ENCODE measurements around the gene THOP1.

THOP1 gene

GRCh38 chr19:2854849-2855248, 69.5 kb downstream of the THOP1 start:
- DNase-seq (ENCODE audit: low spot score), result no peak

DNA sequence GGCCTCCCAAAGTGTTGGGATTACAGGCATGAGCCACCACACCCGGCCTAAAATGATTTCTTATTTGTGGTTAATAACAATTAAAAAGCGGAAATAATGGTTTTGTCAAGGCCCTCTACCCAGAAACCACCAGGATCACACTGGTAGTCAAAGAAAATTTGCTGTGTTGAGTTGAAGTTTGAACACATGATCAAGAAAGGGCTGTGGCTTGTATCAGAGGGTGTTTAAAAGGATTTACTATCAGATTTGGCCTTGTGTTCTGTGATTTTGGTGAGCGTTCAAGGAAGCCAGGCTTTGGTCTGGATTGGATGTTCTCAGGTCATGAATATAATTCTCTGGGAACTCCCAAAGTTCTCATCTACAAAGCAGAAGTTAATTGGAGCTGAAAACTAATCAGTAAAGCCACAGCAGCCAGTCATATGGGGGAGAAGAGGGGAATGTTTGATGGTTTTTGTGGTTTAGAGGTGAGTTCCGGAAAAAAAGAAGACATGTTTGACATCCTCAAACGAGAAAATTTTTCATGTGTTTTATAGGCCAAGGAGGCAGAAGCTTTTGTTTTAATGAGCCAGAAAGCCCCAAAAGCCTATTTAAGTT, 71.3 kb downstream of the THOP1 start:
- DNase-seq (ENCODE audit: low spot score), result no peak

- no peak for DNase-seq (ENCODE audit: low spot score)
Measured at GRCh38 chr19:2858864-2859263, 73.6 kb downstream of the THOP1 start.

DNA sequence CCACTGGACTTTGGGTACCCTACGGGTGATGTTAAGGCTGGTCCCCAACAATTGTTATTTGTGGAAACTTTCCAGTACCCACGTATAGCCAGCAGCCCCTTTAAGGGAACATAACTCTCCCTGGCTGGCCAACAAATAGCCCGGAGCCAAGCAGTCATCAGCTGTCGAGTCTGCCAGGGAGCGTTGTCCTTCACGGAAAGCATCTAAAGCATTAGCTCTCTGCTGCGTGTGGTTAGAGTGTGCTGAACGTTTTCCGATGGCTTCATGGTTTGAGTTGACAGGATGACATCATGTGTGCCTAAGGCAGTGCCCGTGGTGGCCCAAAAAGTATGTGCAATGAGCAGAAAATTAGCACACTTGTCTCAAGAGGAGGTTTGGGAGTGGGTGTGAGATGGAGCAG, 78.5 kb downstream of the THOP1 start:
- DNase-seq (ENCODE audit: low spot score), result no peak

Data from AG20443 (cell line).